Stomach (tissue), 4 donors: ENCODE measurements around the gene BLTP2.

Experiments
- EP300 ChIP-seq: sonication (generic); formaldehyde crosslinking; IDR thresholded peaks from one replicate; pipeline ENCODE4 v1.6.1; 2017; ENCODE audit warnings: antibody characterized with exemption
- POLR2A ChIP-seq, 4 donors: fragments of 450-650 bp; IDR thresholded peaks; one replicate each; pipeline ENCODE4 v1.6.1; 2016; ENCODE audit warnings: antibody characterized with exemption in 4 of 4, control low read depth in 2 of 4, mild to moderate bottlenecking in 1 of 4, moderate library complexity in 1 of 4
- POLR2AphosphoS5 ChIP-seq, 3 donors: sonication (generic); formaldehyde crosslinking; IDR thresholded peaks; one replicate each; pipeline ENCODE4 v1.6.1; 2016; ENCODE audit warnings: antibody characterized with exemption in 3 of 3
- TF ChIP-seq, protein P1 (sequence below), 7 experiments: fragments of 450-650 bp in 4 of 7; fragments of 200-600 bp in 3 of 7; sonication (generic) in 3 of 7; IDR thresholded peaks; one replicate each; pipeline ENCODE4 v1.5.1; 2016 to 2019; ENCODE audit warnings: antibody characterized with exemption in 7 of 7, control low read depth in 2 of 7, mild to moderate bottlenecking in 1 of 7

DNA sequence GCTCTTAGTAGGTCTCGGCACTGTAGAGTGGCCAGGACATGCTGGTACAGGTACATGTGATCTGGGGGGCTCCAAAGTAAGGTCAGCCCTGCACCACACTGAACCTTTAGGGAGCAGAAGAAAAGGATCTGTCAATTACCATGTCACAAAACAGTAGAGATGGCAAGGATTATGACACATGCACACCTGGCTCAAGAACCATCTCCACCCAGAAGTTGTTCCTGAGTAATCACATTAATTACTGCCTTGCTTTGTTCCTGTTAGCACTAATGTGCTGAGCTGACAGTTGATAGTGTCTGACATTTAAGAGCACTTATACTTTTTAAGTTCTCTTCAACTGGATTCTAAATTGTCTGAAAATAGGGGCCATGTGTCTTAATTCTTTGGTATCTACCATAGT, 9.5 kb downstream of the BLTP2 start:
- TF ChIP-seq POLR2AphosphoS5 (IDR thresholded peaks at IDR 0.05): no peak
- no peak for TF ChIP-seq POLR2A (IDR thresholded peaks at IDR 0.05)
- TF ChIP-seq, protein P1, sequence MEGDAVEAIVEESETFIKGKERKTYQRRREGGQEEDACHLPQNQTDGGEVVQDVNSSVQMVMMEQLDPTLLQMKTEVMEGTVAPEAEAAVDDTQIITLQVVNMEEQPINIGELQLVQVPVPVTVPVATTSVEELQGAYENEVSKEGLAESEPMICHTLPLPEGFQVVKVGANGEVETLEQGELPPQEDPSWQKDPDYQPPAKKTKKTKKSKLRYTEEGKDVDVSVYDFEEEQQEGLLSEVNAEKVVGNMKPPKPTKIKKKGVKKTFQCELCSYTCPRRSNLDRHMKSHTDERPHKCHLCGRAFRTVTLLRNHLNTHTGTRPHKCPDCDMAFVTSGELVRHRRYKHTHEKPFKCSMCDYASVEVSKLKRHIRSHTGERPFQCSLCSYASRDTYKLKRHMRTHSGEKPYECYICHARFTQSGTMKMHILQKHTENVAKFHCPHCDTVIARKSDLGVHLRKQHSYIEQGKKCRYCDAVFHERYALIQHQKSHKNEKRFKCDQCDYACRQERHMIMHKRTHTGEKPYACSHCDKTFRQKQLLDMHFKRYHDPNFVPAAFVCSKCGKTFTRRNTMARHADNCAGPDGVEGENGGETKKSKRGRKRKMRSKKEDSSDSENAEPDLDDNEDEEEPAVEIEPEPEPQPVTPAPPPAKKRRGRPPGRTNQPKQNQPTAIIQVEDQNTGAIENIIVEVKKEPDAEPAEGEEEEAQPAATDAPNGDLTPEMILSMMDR (IDR thresholded peaks at IDR 0.05): no peak
- TF ChIP-seq EP300: no peak
